ENCODE data around the gene MTFR2. TPM values are rescaled to one million over a fixed set of nuclear protein-coding genes. Genes with fewer than 3 reads are reported as not detected.

The MTFR2 gene
- total RNA-seq, 2 experiments from 2014 or later = 1.1 to 1.2 TPM

GRCh38 chr6:136244061-136244616 lies 6.0 kb downstream of the MTFR2 start:
- POLR2A ChIA-PET = no interaction called here

GRCh38 chr6:136236466-136237293 lies 13.4 kb downstream of the MTFR2 start:
- intact Hi-C loops (cut with DNase I, micrococcal nuclease) = no loop called here
- ChIA-PET CTCF (interaction anchor here (0.8 kb wide), 1 partner anchor 10 kb away, joined by 3 read pairs; no protein-coding TSS in a partner anchor), POLR2A (interaction anchor here (0.6 to 1.5 kb wide), 4 partner anchors 9 to 53 kb away, joined by 3 to 4 read pairs (median 3); partner anchors contain the start of genes BCLAF1 and MTFR2)
- Histone ChIP-seq H3K4me1 (ENCODE audit: insufficient read depth, low read length) (peaks cover 4% of the 10 kb centered on the region), H3K4me3 (ENCODE audit: low read length) (no peak overlapping the region), H3K27me3 (ENCODE audit: control insufficient read depth in 1 of 2, insufficient read depth in 2 of 2, low read length in 2 of 2) (no peaks in the 10 kb centered on the region), H3K36me3 (ENCODE audit: insufficient read depth, low read length) (no peaks in the 10 kb centered on the region), H3K9me3 (ENCODE audit: control insufficient read depth in 1 of 2, insufficient read depth in 1 of 2, low read length in 2 of 2) (no peaks in the 10 kb centered on the region), H3K27ac (ENCODE audit: low read depth in 1 of 2, low read length in 2 of 2) (no peak overlapping the region)
- Mint-ChIP-seq H3K4me3 (no peak overlapping the region), H3K36me3 (ENCODE audit: low read depth) (no peaks in the 10 kb centered on the region), H3K27me3 (no peaks in the 10 kb centered on the region), H3K27ac (no peak overlapping the region), H3K4me1 (ENCODE audit: low read depth) (peaks cover 14% of the 10 kb centered on the region), H3K9me3 (no peaks in the 10 kb centered on the region)
- DNase-seq = no peak
- no peak for TF ChIP-seq CTCF (IDR thresholded peaks at IDR 0.05)
- no peak for ATAC-seq (ENCODE audit: poor library complexity)

More at GRCh38 chr6:136244061-136244616, 6.0 kb downstream of the MTFR2 start:
- intact Hi-C loops (cut with DNase I, micrococcal nuclease) = no loop called here
- H3K4me3 Mint-ChIP-seq = no peak overlapping the region
- Histone ChIP-seq H3K9me3 (ENCODE audit: control insufficient read depth in 1 of 2, insufficient read depth in 1 of 2, low read length in 2 of 2) (no peaks in the 10 kb centered on the region), H3K4me1 (ENCODE audit: insufficient read depth, low read length) (peaks cover under 1% of the 10 kb centered on the region), H3K27me3 (ENCODE audit: control insufficient read depth in 1 of 2, insufficient read depth in 2 of 2, low read length in 2 of 2) (no peaks in the 10 kb centered on the region), H3K4me3 (ENCODE audit: low read length) (no peak overlapping the region), H3K36me3 (ENCODE audit: insufficient read depth, low read length) (no peaks in the 10 kb centered on the region), H3K27ac (ENCODE audit: low read depth in 1 of 2, low read length in 2 of 2) (no peak overlapping the region)
- DNase-seq (no peak), ATAC-seq (ENCODE audit: poor library complexity) (no peak)
- no peaks in the 10 kb centered on the region for H3K4me1 Mint-ChIP-seq (ENCODE audit: low read depth)
- H3K27me3 Mint-ChIP-seq = no peaks in the 10 kb centered on the region
- CTCF ChIA-PET = interaction anchor here (2.0 kb wide), 1 partner anchor 11 kb away, joined by 4 read pairs; no protein-coding TSS in a partner anchor
- H3K36me3 Mint-ChIP-seq (ENCODE audit: low read depth) = no peaks in the 10 kb centered on the region
- no peak overlapping the region for H3K27ac Mint-ChIP-seq
- TF ChIP-seq CTCF (IDR thresholded peaks at IDR 0.05) = no peak
- H3K9me3 Mint-ChIP-seq = no peaks in the 10 kb centered on the region

- no peaks in the 10 kb centered on the region for H3K9me3 Mint-ChIP-seq
- H3K4me1 Mint-ChIP-seq (ENCODE audit: low read depth) = peaks cover 14% of the 10 kb centered on the region
- H3K36me3 ChIP-seq (ENCODE audit: insufficient read depth, low read length) = no peaks in the 10 kb centered on the region
- H3K36me3 Mint-ChIP-seq (ENCODE audit: low read depth) = no peaks in the 10 kb centered on the region
- DNase-seq (no peak), ATAC-seq (ENCODE audit: poor library complexity) (no peak)
- CTCF ChIA-PET = no interaction called here
- intact Hi-C loops (cut with DNase I, micrococcal nuclease) = no loop called here
- H3K27ac Mint-ChIP-seq = no peak overlapping the region
- POLR2A ChIA-PET = interaction anchor here (1.0 kb wide), 1 partner anchor 15 kb away, joined by 4 read pairs; the partner anchor contains the start of gene MTFR2
- TF ChIP-seq CTCF (IDR thresholded peaks at IDR 0.05) = no peak
- no peaks in the 10 kb centered on the region for H3K27me3 Mint-ChIP-seq
- no peak overlapping the region for H3K27ac ChIP-seq (ENCODE audit: low read depth in 1 of 2, low read length in 2 of 2)
- peaks cover 4% of the 10 kb centered on the region for H3K4me1 ChIP-seq (ENCODE audit: insufficient read depth, low read length)
- no peak overlapping the region for H3K4me3 ChIP-seq (ENCODE audit: low read length)
- H3K9me3 ChIP-seq (ENCODE audit: control insufficient read depth in 1 of 2, insufficient read depth in 1 of 2, low read length in 2 of 2) = no peaks in the 10 kb centered on the region
- H3K27me3 ChIP-seq (ENCODE audit: control insufficient read depth in 1 of 2, insufficient read depth in 2 of 2, low read length in 2 of 2) = no peaks in the 10 kb centered on the region
- H3K4me3 Mint-ChIP-seq = no peak overlapping the region
Observed at GRCh38 chr6:136235233-136235564, 14.9 kb downstream of the MTFR2 start.
